ENCODE measurements around the gene RSPH1. TPM values are rescaled to one million over a fixed set of nuclear protein-coding genes. Genes with fewer than 3 reads are reported as not detected.

Gene RSPH1
- total and polyA plus RNA-seq, 2 of the 4 experiments (the other 2 are of a cell fraction): not detected

- intact Hi-C loops (cut with micrococcal nuclease): no loop called here
- DNase-seq: no peak
- H3K4me2 ChIP-seq (ENCODE audit: low read depth, low read length): no peak overlapping the region
- dilution Hi-C loops (cut with HindIII; ENCODE audit: low sequenced_read_pairs, unreplicated experiment): no loop called here
- H3K4me3 ChIP-seq (ENCODE audit: insufficient read depth, low read depth, low read length): no peak overlapping the region
- no peak overlapping the region for H2AFZ ChIP-seq (replicated peaks; ENCODE audit: low read length, poor library complexity)
- no peaks in the 10 kb centered on the region for H3K4me1 ChIP-seq (ENCODE audit: control insufficient read depth, insufficient read depth, low read length)
- no peak overlapping the region for H3K23ac ChIP-seq (ENCODE audit: low read depth, low read length)
- ChIA-PET CTCF (no interaction called here), POLR2A (ENCODE audit: unreplicated experiment) (no interaction called here)
- H2BK5ac ChIP-seq (ENCODE audit: low read depth, low read length, poor library complexity, severe bottlenecking): no peak overlapping the region
- no peak overlapping the region for H2BK15ac ChIP-seq (ENCODE audit: low read depth, low read length)
- H3K9ac ChIP-seq (ENCODE audit: low read depth, low read length): no peak overlapping the region
- H4K5ac ChIP-seq (ENCODE audit: low read depth, low read length): no peak overlapping the region
- H3K27me3 ChIP-seq (ENCODE audit: control insufficient read depth, insufficient read depth, low read length): peaks cover 5% of the 10 kb centered on the region
- WGBS, 2 experiments (ENCODE audit: extremely low coverage in 2 of 2, insufficient read length in 1 of 2): no CpG with 5 or more reads among the region's 5 CpGs
- no peak overlapping the region for H4K91ac ChIP-seq (ENCODE audit: insufficient read depth, low read depth, low read length)
- no peak overlapping the region for H3K18ac ChIP-seq (ENCODE audit: low read depth, low read length)
- no peak overlapping the region for H4K8ac ChIP-seq (ENCODE audit: low read depth in 2 of 2, low read length in 2 of 2)
- in situ Hi-C loops (cut with MboI; ENCODE audit: low sequenced_read_pairs): no loop called here
- no peak for TF ChIP-seq NFE2L2 (IDR thresholded peaks at IDR 0.05; ENCODE audit: low read depth, low read length)
- TF ChIP-seq USF2 (IDR thresholded peaks at IDR 0.05; ENCODE audit: low read depth, low read length): no peak
- TF ChIP-seq MXI1 (IDR thresholded peaks at IDR 0.05; ENCODE audit: borderline replicate concordance, low read depth, low read length): no peak
- no peaks in the 10 kb centered on the region for H3K79me1 ChIP-seq (ENCODE audit: low read depth in 1 of 2, low read length in 2 of 2)
- H3K9me3 ChIP-seq (ENCODE audit: control insufficient read depth, insufficient read depth, low read length): no peaks in the 10 kb centered on the region
- H3K27ac ChIP-seq (ENCODE audit: insufficient read depth, low read length): no peak overlapping the region
- no peak overlapping the region for H3K14ac ChIP-seq (replicated peaks; ENCODE audit: low read depth, low read length)
- H2AK5ac ChIP-seq (ENCODE audit: low read depth, low read length): no peak overlapping the region
- BruUV-seq (replicated peaks): no TSS peak
- ATAC-seq (ENCODE audit: low read depth): no peak
- H2BK20ac ChIP-seq (ENCODE audit: low read depth, low read length): no peak overlapping the region
- H2BK120ac ChIP-seq (ENCODE audit: low read depth, low read length): no peak overlapping the region
- no peak overlapping the region for H2AK9ac ChIP-seq (replicated peaks; ENCODE audit: low read depth, low read length, poor library complexity)
- H3K4ac ChIP-seq (ENCODE audit: low read depth, low read length): no peak overlapping the region
- no peaks in the 10 kb centered on the region for H4K20me1 ChIP-seq (ENCODE audit: insufficient read depth, low read length)
- H3K56ac ChIP-seq (ENCODE audit: extremely low read depth, insufficient read depth, low read length): no peak overlapping the region
- no peaks in the 10 kb centered on the region for H3K36me3 ChIP-seq (ENCODE audit: control insufficient read depth, insufficient read depth, low read length)
- H3K9me1 ChIP-seq (ENCODE audit: insufficient read depth, low read length): 0 out of 2 replicates have a peak, but pooled peaks cover 4% of the 10 kb centered on the region
Measured at GRCh38 chr21:42498012-42498411, 2.0 kb upstream of the RSPH1 start.

Data from IMR-90 (cell line).